ENCODE results near the gene NMNAT2. TPM values are rescaled to one million over a fixed set of nuclear protein-coding genes. Genes with fewer than 3 reads are reported as not detected.

NMNAT2 gene
- polyA plus RNA-seq, 1 experiment = 2.1 TPM

- Histone ChIP-seq H3K4me3 (ENCODE audit: low read depth, low read length) (no peak overlapping the region), H3K27me3 (ENCODE audit: control insufficient read depth, insufficient read depth, low read length) (peaks cover 5% of the 10 kb centered on the region; the same call in 1 of the 2 replicates), H3K36me3 (ENCODE audit: control insufficient read depth, insufficient read depth, low read length) (no peaks in the 10 kb centered on the region)
- CTCF ChIA-PET = no interaction called here
- POLR2A ChIA-PET = no interaction called here
- no peak for TF ChIP-seq CTCF (IDR thresholded peaks at IDR 0.05; ENCODE audit: insufficient read depth, low read depth, low read length)
- no peak for DNase-seq (ENCODE audit: low read depth)
These were observed 64.6 kb downstream of the NMNAT2 start for GRCh38 chr1:183353597-183353996.

GRCh38 chr1:183349201-183349711, 68.9 kb downstream of the NMNAT2 start:
- no peaks in the 10 kb centered on the region for H3K36me3 ChIP-seq (ENCODE audit: control insufficient read depth, insufficient read depth, low read length)
- ChIA-PET CTCF (interaction anchor here (1.4 kb wide), 1 partner anchor 31 kb away, joined by 3 read pairs; no protein-coding TSS in a partner anchor), POLR2A (no interaction called here)
- DNase-seq (ENCODE audit: low read depth) = peak; percentile 18
- TF ChIP-seq CTCF (IDR thresholded peaks at IDR 0.05; ENCODE audit: insufficient read depth, low read depth, low read length) = no peak
- peaks cover 7% of the 10 kb centered on the region for H3K27me3 ChIP-seq (ENCODE audit: control insufficient read depth, insufficient read depth, low read length)
- no peak overlapping the region for H3K4me3 ChIP-seq (ENCODE audit: low read depth, low read length)

- DNase-seq (ENCODE audit: low read depth) = no peak
- CTCF ChIA-PET = no interaction called here
These were observed 71.9 kb downstream of the NMNAT2 start for GRCh38 chr1:183346276-183346732.

GRCh38 chr1:183339556-183340167, 78.5 kb downstream of the NMNAT2 start:
- no peaks in the 10 kb centered on the region for H3K27me3 ChIP-seq (ENCODE audit: control insufficient read depth, insufficient read depth, low read length)
- ChIA-PET POLR2A (no interaction called here), CTCF (interaction anchor here (0.9 kb wide), 1 partner anchor 58 kb away, joined by 4 read pairs; no protein-coding TSS in a partner anchor)
- DNase-seq (ENCODE audit: low read depth) = no peak
- no peak overlapping the region for H3K4me3 ChIP-seq (ENCODE audit: low read depth, low read length)
- H3K36me3 ChIP-seq (ENCODE audit: control insufficient read depth, insufficient read depth, low read length) = no peaks in the 10 kb centered on the region
- TF ChIP-seq CTCF (IDR thresholded peaks at IDR 0.05; ENCODE audit: insufficient read depth, low read depth, low read length) = no peak

More at GRCh38 chr1:183346276-183346732, 71.9 kb downstream of the NMNAT2 start:
- POLR2A ChIA-PET = no interaction called here
- H3K4me3 ChIP-seq (ENCODE audit: low read depth, low read length) = no peak overlapping the region
- no peaks in the 10 kb centered on the region for H3K36me3 ChIP-seq (ENCODE audit: control insufficient read depth, insufficient read depth, low read length)
- H3K27me3 ChIP-seq (ENCODE audit: control insufficient read depth, insufficient read depth, low read length) = peaks cover 7% of the 10 kb centered on the region
- no peak for TF ChIP-seq CTCF (IDR thresholded peaks at IDR 0.05; ENCODE audit: insufficient read depth, low read depth, low read length)

- POLR2A ChIA-PET = no interaction called here
- peaks cover 7% of the 10 kb centered on the region for H3K27me3 ChIP-seq (ENCODE audit: control insufficient read depth, insufficient read depth, low read length)
- CTCF ChIA-PET = interaction anchor here (2.8 kb wide), 1 partner anchor 13 kb away, joined by 8 read pairs; no protein-coding TSS in a partner anchor
- no peaks in the 10 kb centered on the region for H3K36me3 ChIP-seq (ENCODE audit: control insufficient read depth, insufficient read depth, low read length)
- no peak for DNase-seq (ENCODE audit: low read depth)
- no peak overlapping the region for H3K4me3 ChIP-seq (ENCODE audit: low read depth, low read length)
- 0 out of 2 replicates have a peak, but pooled peaks have one; percentile 15 for TF ChIP-seq CTCF (IDR thresholded peaks at IDR 0.05; ENCODE audit: insufficient read depth, low read depth, low read length)
These were observed 87.0 kb downstream of the NMNAT2 start for GRCh38 chr1:183331091-183331742.
